GM12875 (cell line): ENCODE results near the gene TRMT44.

Experiments
- H3K4me3 ChIP-seq: one replicate; pipeline ENCODE4 v1.5.1; 2011; ENCODE audit warnings: low read depth, low read length, control low read depth
- CTCF ChIP-seq: IDR thresholded peaks from 2 replicates; pipeline ENCODE4 v1.5.1; 2011; ENCODE audit warnings: low read depth, mild to moderate bottlenecking, control low read depth, inconsistent platforms, low read length, moderate library complexity, borderline replicate concordance; ENCODE audit not compliant: insufficient read depth

The TRMT44 gene

GRCh38 chr4:8394806-8395205 is 45.8 kb upstream of the TRMT44 start:
- no peak for TF ChIP-seq CTCF
- no peak overlapping the region for H3K4me3 ChIP-seq

- no peak overlapping the region for H3K4me3 ChIP-seq
- no peak for TF ChIP-seq CTCF
Measured at GRCh38 chr4:8395504-8396296, 44.9 kb upstream of the TRMT44 start.

- no peak for TF ChIP-seq CTCF
- no peak overlapping the region for H3K4me3 ChIP-seq
Measured at GRCh38 chr4:8396762-8397406, 43.7 kb upstream of the TRMT44 start.

GRCh38 chr4:8398347-8398746 is 42.2 kb upstream of the TRMT44 start:
- H3K4me3 ChIP-seq, result no peak overlapping the region
- no peak for TF ChIP-seq CTCF

GRCh38 chr4:8399298-8399697 is 41.3 kb upstream of the TRMT44 start:
- no peak overlapping the region for H3K4me3 ChIP-seq
- TF ChIP-seq CTCF, result no peak

GRCh38 chr4:8400632-8401325 is 39.8 kb upstream of the TRMT44 start:
- no peak overlapping the region for H3K4me3 ChIP-seq
- TF ChIP-seq CTCF, result no peak
